Cardiac muscle cell (in vitro differentiated cells and primary cell): ENCODE results near the gene PPIP5K2. TPM values are rescaled to one million over a fixed set of nuclear protein-coding genes. Genes with fewer than 3 reads are reported as not detected.

Experiments used
- DNase-seq, 2 donors: peaks; one replicate each; pipeline versions ENCODE4 v3.0.0 to v3.0.0-alpha.2; 2010 to 2017; ENCODE audit warnings: low read depth in 1 of 2, low spot score in 1 of 2
- H3K27ac ChIP-seq: fragments of 200-600 bp; sonication (generic); 2 replicates; pipeline ENCODE4 v1.5.1; 2016
- H3K27me3 ChIP-seq: fragments of 200-600 bp; sonication (generic); 2 replicates; pipeline ENCODE4 v1.6.0; 2016; ENCODE audit warnings: control low read depth
- H3K36me3 ChIP-seq: fragments of 200-600 bp; sonication (generic); 2 replicates; pipeline ENCODE4 v1.5.1; 2016; ENCODE audit warnings: control low read depth
- H3K4me1 ChIP-seq: fragments of 200-600 bp; sonication (generic); 2 replicates; pipeline ENCODE4 v1.8.1; 2017; ENCODE audit warnings: low read depth, mild to moderate bottlenecking, mixed run types
- H3K4me3 ChIP-seq: fragments of 200-600 bp; sonication (generic); 2 replicates; pipeline ENCODE4 v1.5.1; 2016; ENCODE audit warnings: mild to moderate bottlenecking
- H3K9me3 ChIP-seq: fragments of 200-600 bp; sonication (generic); 2 replicates; pipeline ENCODE4 v1.5.1; 2017; ENCODE audit warnings: low read depth, mild to moderate bottlenecking, control low read depth
- CTCF ChIP-seq: IDR thresholded peaks from 2 replicates; pipeline ENCODE4 v1.5.1; 2012; ENCODE audit warnings: low read depth, mild to moderate bottlenecking, low read length
- polyA plus RNA-seq: library from polyadenylated mRNA; unstranded; fragments of >200 nt; fragmentation: Nextera tagmentation; extraction: Ambion mirVana; gene quantifications from 2 replicates; pipeline ENCODE4 v1.2.1, GENCODE V29; 2016
- total RNA-seq: library from RNA; depleted of rRNA; stranded (reverse); fragments of >200 nt; gene quantifications from 2 replicates; pipeline ENCODE4 v1.2.3, GENCODE V29; 2016

The PPIP5K2 gene
- total and polyA plus RNA-seq, 2 experiments from 2014 or later = 27.6 to 28.2 TPM

GRCh38 chr5:103244398-103244797 is 124.3 kb downstream of the PPIP5K2 start:
- no peak for DNase-seq
- Histone ChIP-seq H3K27ac (no peak overlapping the region), H3K4me3 (no peak overlapping the region), H3K9me3 (no peaks in the 10 kb centered on the region), H3K36me3 (no peaks in the 10 kb centered on the region), H3K4me1 (peaks cover 4% of the 10 kb centered on the region), H3K27me3 (no peaks in the 10 kb centered on the region)
- no peak for TF ChIP-seq CTCF

- Histone ChIP-seq H3K27me3 (no peaks in the 10 kb centered on the region), H3K4me3 (no peak overlapping the region), H3K9me3 (no peaks in the 10 kb centered on the region), H3K27ac (no peak overlapping the region), H3K36me3 (no peaks in the 10 kb centered on the region), H3K4me1 (peaks cover 4% of the 10 kb centered on the region)
- TF ChIP-seq CTCF = no peak
- DNase-seq = no peak
These were observed 125.7 kb downstream of the PPIP5K2 start for GRCh38 chr5:103245761-103246160.

GRCh38 chr5:103247118-103247517 is 127.0 kb downstream of the PPIP5K2 start:
- no peak for DNase-seq
- Histone ChIP-seq H3K4me1 (peaks cover 4% of the 10 kb centered on the region), H3K4me3 (no peak overlapping the region), H3K27ac (no peak overlapping the region), H3K9me3 (no peaks in the 10 kb centered on the region), H3K27me3 (no peaks in the 10 kb centered on the region), H3K36me3 (no peaks in the 10 kb centered on the region)
- no peak for TF ChIP-seq CTCF

- TF ChIP-seq CTCF = no peak
- no peaks in the 10 kb centered on the region for H3K27me3 ChIP-seq
- H3K27ac ChIP-seq = no peak overlapping the region
- H3K36me3 ChIP-seq = no peaks in the 10 kb centered on the region
- H3K9me3 ChIP-seq = no peaks in the 10 kb centered on the region
- no peaks in the 10 kb centered on the region for H3K4me1 ChIP-seq
- DNase-seq = no peak
- no peak overlapping the region for H3K4me3 ChIP-seq
These were observed 129.0 kb downstream of the PPIP5K2 start for GRCh38 chr5:103249068-103249467.

- H3K4me1 ChIP-seq = peaks cover 5% of the 10 kb centered on the region
- no peak overlapping the region for H3K4me3 ChIP-seq
- no peak for TF ChIP-seq CTCF
- no peak overlapping the region for H3K27ac ChIP-seq
- DNase-seq = no peak
- no peaks in the 10 kb centered on the region for H3K9me3 ChIP-seq
- no peaks in the 10 kb centered on the region for H3K36me3 ChIP-seq
- no peaks in the 10 kb centered on the region for H3K27me3 ChIP-seq
These were observed 134.8 kb downstream of the PPIP5K2 start for GRCh38 chr5:103254921-103255320.

- Histone ChIP-seq H3K4me1 (peaks cover 10% of the 10 kb centered on the region), H3K27ac (no peak overlapping the region), H3K9me3 (no peaks in the 10 kb centered on the region), H3K27me3 (no peaks in the 10 kb centered on the region), H3K4me3 (no peak overlapping the region), H3K36me3 (no peaks in the 10 kb centered on the region)
- no peak for DNase-seq
- no peak for TF ChIP-seq CTCF
These were observed 135.6 kb downstream of the PPIP5K2 start for GRCh38 chr5:103255691-103256090.
